CD8-positive, alpha-beta memory T cell (primary cell): ENCODE measurements around the gene AMZ2. TPM values are rescaled to one million over a fixed set of nuclear protein-coding genes. Genes with fewer than 3 reads are reported as not detected.

Source experiments
- CTCF ChIA-PET: fragments of 350-600 bp; sonication (Branson Sonifier 250); formaldehyde crosslinking; loops from one replicate; lab custom pipeline; 2021; ENCODE audit warnings: antibody characterized with exemption; lab: Charles Lee
- POLR2A ChIA-PET: fragments of 350-600 bp; sonication (Branson Sonifier 250); formaldehyde crosslinking; loops from one replicate; lab custom pipeline; 2021; ENCODE audit warnings: antibody characterized with exemption; lab: Charles Lee
- DNase-seq, 5 donors: peaks; one replicate each; pipeline versions ENCODE4 v3.0.0 to v3.0.0-alpha.2; 2020 to 2022; ENCODE audit warnings: mixed read lengths in 1 of 5
- H3K27ac ChIP-seq: one replicate; pipeline ENCODE4 v1.7.0; 2013; ENCODE audit warnings: low read depth, mild to moderate bottlenecking, low read length, moderate library complexity
- H3K27me3 ChIP-seq: 2 replicates; pipeline ENCODE4 v1.7.0; 2013; ENCODE audit warnings: low read length, mild to moderate bottlenecking; ENCODE audit not compliant: insufficient read depth, poor library complexity, severe bottlenecking
- H3K36me3 ChIP-seq: 2 replicates; pipeline ENCODE4 v1.7.0; 2013; ENCODE audit warnings: mild to moderate bottlenecking, low read length, moderate library complexity; ENCODE audit not compliant: insufficient read depth
- H3K4me1 ChIP-seq: 2 replicates; pipeline ENCODE4 v1.7.0; 2013; ENCODE audit warnings: mild to moderate bottlenecking, low read length, moderate library complexity; ENCODE audit not compliant: insufficient read depth
- H3K4me3 ChIP-seq: 2 replicates; pipeline ENCODE4 v1.7.0; 2013; ENCODE audit warnings: mild to moderate bottlenecking, low read length
- H3K9me3 ChIP-seq: 2 replicates; pipeline ENCODE4 v1.7.0; 2013; ENCODE audit warnings: mild to moderate bottlenecking, low read length
- H3K27ac Mint-ChIP-seq, 8 donors: one replicate each; pipeline ENCODE4 v1.8.0; 2020 to 2021; ENCODE audit warnings: mixed read lengths in 8 of 8, mild to moderate bottlenecking in 6 of 8, inconsistent platforms in 3 of 8, moderate library complexity in 3 of 8
- H3K27me3 Mint-ChIP-seq, 2 donors: one replicate each; pipeline ENCODE4 v1.8.0; 2020 to 2021; ENCODE audit warnings: mixed read lengths in 2 of 2, mild to moderate bottlenecking in 1 of 2, moderate library complexity in 1 of 2
- H3K36me3 Mint-ChIP-seq, 3 donors: one replicate each; pipeline ENCODE4 v1.8.0; 2020 to 2021; ENCODE audit warnings: mixed read lengths in 3 of 3, inconsistent platforms in 1 of 3, mild to moderate bottlenecking in 1 of 3
- H3K4me1 Mint-ChIP-seq, 3 donors: one replicate each; pipeline ENCODE4 v1.8.0; 2020 to 2021; ENCODE audit warnings: mixed read lengths in 3 of 3, inconsistent platforms in 1 of 3, mild to moderate bottlenecking in 1 of 3
- H3K4me3 Mint-ChIP-seq, 7 donors: one replicate each; pipeline ENCODE4 v1.8.0; 2020 to 2021; ENCODE audit warnings: mixed read lengths in 7 of 7, mild to moderate bottlenecking in 6 of 7, moderate library complexity in 4 of 7, inconsistent platforms in 2 of 7
- H3K9me3 Mint-ChIP-seq, 5 donors: one replicate each; pipeline ENCODE4 v1.8.0; 2020 to 2022; ENCODE audit warnings: mixed read lengths in 5 of 5, mild to moderate bottlenecking in 3 of 5, moderate library complexity in 2 of 5, inconsistent platforms in 1 of 5
- polyA plus RNA-seq: library from polyadenylated mRNA; unstranded; fragments of 300-500 nt; fragmentation: Illumina TruSeq; gene quantifications from one replicate; pipeline ENCODE4 v1.2.3, GENCODE V29; 2021
- total RNA-seq, 2 experiments: library from RNA; stranded (reverse); gene quantifications; one replicate each; pipeline ENCODE4 v1.2.3, GENCODE V29; 2021

The AMZ2 gene
- total and polyA plus RNA-seq, 3 experiments from 2014 or later = 113 to 141 (median 118) TPM

- H3K27ac ChIP-seq = no peak overlapping the region
These were observed 41.0 kb downstream of the AMZ2 start for GRCh38 chr17:68288804-68289203.

GRCh38 chr17:68289473-68289872 is 41.6 kb downstream of the AMZ2 start:
- POLR2A ChIA-PET = interaction anchor here (0.5 to 3.8 kb wide), 12 partner anchors 24 to 180 kb away, joined by 3 to 42 read pairs (median 6); partner anchors contain the start of genes AMZ2 and WIPI1
- Mint-ChIP-seq H3K4me1 (peaks cover 44 to 76% (median 62%) of the 10 kb centered on the region in 3 donors), H3K27ac (peak overlapping the region; percentile 85 to 100 (median 99)), H3K9me3 (no peaks in the 10 kb centered on the region), H3K36me3 (peaks cover 0 to 7% (median 2%) of the 10 kb centered on the region in 3 donors), H3K27me3 (no peaks in the 10 kb centered on the region), H3K4me3 (peak overlapping the region; percentile 87 to 100 (median 100))
- peak overlapping the region; percentile 86 for H3K4me3 ChIP-seq
- no peaks in the 10 kb centered on the region for H3K27me3 ChIP-seq
- peak overlapping the region; percentile 94 for H3K27ac ChIP-seq
- H3K9me3 ChIP-seq = no peaks in the 10 kb centered on the region
- no peak for DNase-seq
- H3K4me1 ChIP-seq = peaks cover 35% of the 10 kb centered on the region
- CTCF ChIA-PET = interaction anchor here (1.0 to 4.0 kb wide), 7 partner anchors 9 to 177 kb away, joined by 3 to 21 read pairs (median 3); no protein-coding TSS in a partner anchor
- H3K36me3 ChIP-seq = no peaks in the 10 kb centered on the region

More at GRCh38 chr17:68288804-68289203, 41.0 kb downstream of the AMZ2 start:
- Histone ChIP-seq H3K36me3 (no peaks in the 10 kb centered on the region), H3K4me1 (peaks cover 30% of the 10 kb centered on the region), H3K9me3 (no peaks in the 10 kb centered on the region), H3K27me3 (no peaks in the 10 kb centered on the region), H3K4me3 (peak overlapping the region; percentile 86)
- ChIA-PET POLR2A (interaction anchor here (0.5 to 3.6 kb wide), 3 partner anchors 79 to 149 kb away, joined by 4 to 28 read pairs (median 8); no protein-coding TSS in a partner anchor), CTCF (interaction anchor here (1.2 to 1.3 kb wide), 2 partner anchors 9 to 88 kb away, joined by 3 to 4 read pairs; no protein-coding TSS in a partner anchor)
- peaks cover 44 to 70% (median 55%) of the 10 kb centered on the region in 3 donors for H3K4me1 Mint-ChIP-seq
- H3K36me3 Mint-ChIP-seq = peaks cover 0 to 7% (median 2%) of the 10 kb centered on the region in 3 donors
- no peaks in the 10 kb centered on the region for H3K9me3 Mint-ChIP-seq
- no peaks in the 10 kb centered on the region for H3K27me3 Mint-ChIP-seq
- peak overlapping the region; percentile 87 to 100 (median 100) for H3K4me3 Mint-ChIP-seq
- peak overlapping the region; percentile 85 to 100 (median 98) for H3K27ac Mint-ChIP-seq
- DNase-seq = no peak

- peak overlapping the region; percentile 85 to 100 (median 99) for H3K27ac Mint-ChIP-seq
- Histone ChIP-seq H3K27ac (peak overlapping the region; percentile 94), H3K27me3 (no peaks in the 10 kb centered on the region), H3K9me3 (no peaks in the 10 kb centered on the region), H3K4me1 (peaks cover 40% of the 10 kb centered on the region), H3K4me3 (peak overlapping the region; percentile 86), H3K36me3 (no peaks in the 10 kb centered on the region)
- H3K36me3 Mint-ChIP-seq = peaks cover 0 to 7% (median 1%) of the 10 kb centered on the region in 3 donors
- no peaks in the 10 kb centered on the region for H3K27me3 Mint-ChIP-seq
- POLR2A ChIA-PET = interaction anchor here (0.5 to 3.8 kb wide), 11 partner anchors 25 to 180 kb away, joined by 3 to 42 read pairs (median 8); partner anchors contain the start of genes AMZ2 and WIPI1
- H3K9me3 Mint-ChIP-seq = no peaks in the 10 kb centered on the region
- peak in 2 of 5 donors; percentile 9 to 16 for DNase-seq
- peak overlapping the region; percentile 87 to 100 (median 100) for H3K4me3 Mint-ChIP-seq
- CTCF ChIA-PET = interaction anchor here (1.0 to 4.0 kb wide), 7 partner anchors 10 to 177 kb away, joined by 3 to 21 read pairs (median 3); no protein-coding TSS in a partner anchor
- peaks cover 48 to 76% (median 63%) of the 10 kb centered on the region in 3 donors for H3K4me1 Mint-ChIP-seq
These were observed 42.1 kb downstream of the AMZ2 start for GRCh38 chr17:68289936-68290267.

GRCh38 chr17:68290268-68290954 is 42.6 kb downstream of the AMZ2 start:
- Histone ChIP-seq H3K27me3 (no peaks in the 10 kb centered on the region), H3K4me3 (peak overlapping the region; percentile 86), H3K4me1 (peaks cover 45% of the 10 kb centered on the region), H3K36me3 (no peaks in the 10 kb centered on the region), H3K27ac (peak overlapping the region; percentile 94), H3K9me3 (no peaks in the 10 kb centered on the region)
- Mint-ChIP-seq H3K4me1 (peaks cover 47 to 79% (median 62%) of the 10 kb centered on the region in 3 donors), H3K4me3 (peak overlapping the region; percentile 87 to 100 (median 100)), H3K27ac (peak overlapping the region; percentile 85 to 100 (median 99)), H3K27me3 (no peaks in the 10 kb centered on the region), H3K36me3 (peaks cover 0 to 6% (median 0%) of the 10 kb centered on the region in 3 donors), H3K9me3 (no peaks in the 10 kb centered on the region)
- CTCF ChIA-PET = interaction anchor here (0.9 to 4.0 kb wide), 12 partner anchors 13 to 176 kb away, joined by 3 to 21 read pairs (median 4); no protein-coding TSS in a partner anchor
- peak; percentile 64 to 84 (median 76) for DNase-seq
- POLR2A ChIA-PET = interaction anchor here (0.5 to 3.8 kb wide), 24 partner anchors 21 to 222 kb away, joined by 3 to 42 read pairs (median 6); partner anchors contain the start of genes AMZ2, PRKAR1A and WIPI1

- H3K9me3 ChIP-seq = no peaks in the 10 kb centered on the region
- peak within 1 kb of the TSS; percentile 94 for H3K27ac ChIP-seq
- H3K4me3 ChIP-seq = peak within 1 kb of the TSS; percentile 86
- ChIA-PET CTCF (interaction anchor here (0.9 to 4.0 kb wide), 10 partner anchors 12 to 168 kb away, joined by 3 to 21 read pairs (median 5); no protein-coding TSS in a partner anchor), POLR2A (interaction anchor here (0.6 to 3.8 kb wide), 24 partner anchors 19 to 221 kb away, joined by 3 to 42 read pairs (median 6); partner anchors contain the start of genes AMZ2, PRKAR1A and WIPI1)
- DNase-seq = peak; percentile 77 to 93 (median 88)
- H3K4me3 Mint-ChIP-seq = peak within 1 kb of the TSS; percentile 87 to 100 (median 100)
- peaks cover 52% of the 10 kb centered on the region for H3K4me1 ChIP-seq
- no peaks in the 10 kb centered on the region for H3K36me3 ChIP-seq
- H3K27ac Mint-ChIP-seq = peak within 1 kb of the TSS; percentile 89 to 100 (median 99)
- H3K27me3 Mint-ChIP-seq = no peaks in the 10 kb centered on the region
- H3K27me3 ChIP-seq = no peaks in the 10 kb centered on the region
- peaks cover 49 to 80% (median 62%) of the 10 kb centered on the region in 3 donors for H3K4me1 Mint-ChIP-seq
- peaks cover 0 to 6% (median 0%) of the 10 kb centered on the region in 3 donors for H3K36me3 Mint-ChIP-seq
- no peaks in the 10 kb centered on the region for H3K9me3 Mint-ChIP-seq
These were observed 43.4 kb downstream of the AMZ2 start, which contains the start of the genes ARSG and SLC16A6 for GRCh38 chr17:68290955-68291835. TSS of gene ARSG (plus strand) at chr17:68291495. CDS start at chr17:68307494, 15,999 bp downstream. TSS of gene SLC16A6 (minus strand) at chr17:68291127. CDS start at chr17:68278320, 12,807 bp downstream.

- Histone ChIP-seq H3K27me3 (no peaks in the 10 kb centered on the region), H3K36me3 (no peaks in the 10 kb centered on the region), H3K4me3 (peak overlapping the region; percentile 68), H3K4me1 (peaks cover 61% of the 10 kb centered on the region), H3K27ac (peak overlapping the region; percentile 94), H3K9me3 (no peaks in the 10 kb centered on the region)
- H3K27me3 Mint-ChIP-seq = no peaks in the 10 kb centered on the region
- peaks cover 55 to 83% (median 69%) of the 10 kb centered on the region in 3 donors for H3K4me1 Mint-ChIP-seq
- H3K27ac Mint-ChIP-seq = peak overlapping the region; percentile 84 to 100 (median 94)
- peak; percentile 92 to 98 (median 97) for DNase-seq
- H3K36me3 Mint-ChIP-seq = peaks cover 0 to 6% (median 0%) of the 10 kb centered on the region in 3 donors
- POLR2A ChIA-PET = interaction anchor here (0.7 to 3.8 kb wide), 22 partner anchors 18 to 220 kb away, joined by 3 to 42 read pairs (median 6); partner anchors contain the start of genes AMZ2, PRKAR1A and WIPI1
- H3K9me3 Mint-ChIP-seq = no peaks in the 10 kb centered on the region
- peak overlapping the region; percentile 84 to 100 (median 85) for H3K4me3 Mint-ChIP-seq
- CTCF ChIA-PET = interaction anchor here (1.0 to 4.0 kb wide), 11 partner anchors 12 to 167 kb away, joined by 3 to 21 read pairs (median 5); no protein-coding TSS in a partner anchor
These were observed 44.2 kb downstream of the AMZ2 start for GRCh38 chr17:68291836-68292688.
